Vagina (tissue), 2 donors: ENCODE measurements around the gene ZMAT2.

ENCODE experiments used
- POLR2A ChIP-seq, 2 donors: fragments of 450-650 bp; IDR thresholded peaks; one replicate each; pipeline ENCODE4 v1.6.1; 2017; ENCODE audit warnings: antibody characterized with exemption in 2 of 2, mild to moderate bottlenecking in 2 of 2, moderate library complexity in 2 of 2
- TF ChIP-seq, protein P1 (sequence below), 3 experiments: fragments of 450-650 bp in 2 of 3; fragments of 200-600 bp in 1 of 3; sonication (generic) in 1 of 3; IDR thresholded peaks; one replicate each; pipeline ENCODE4 v1.5.1; 2017 to 2019; ENCODE audit warnings: antibody characterized with exemption in 3 of 3, mild to moderate bottlenecking in 2 of 3, moderate library complexity in 2 of 3

DNA sequence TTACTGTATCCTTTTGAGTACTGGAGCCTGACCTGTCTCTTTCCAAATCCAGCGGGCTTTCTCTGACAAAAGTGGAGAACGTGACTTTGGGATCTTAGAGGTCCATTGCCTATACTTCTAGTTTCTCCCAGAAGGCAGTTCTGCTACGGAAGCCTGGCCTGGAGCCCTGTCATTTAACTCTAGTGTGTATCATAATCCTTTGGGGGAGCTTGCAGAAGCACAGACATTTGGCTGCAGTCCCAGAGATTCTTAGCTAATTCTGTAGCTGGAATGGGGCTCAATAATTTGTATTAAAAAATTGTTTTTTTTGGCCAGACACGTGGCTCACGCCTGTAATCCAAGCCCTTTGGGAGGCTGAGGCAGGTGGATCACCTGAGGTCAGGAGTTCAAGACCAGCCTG is 6.0 kb upstream of the ZMAT2 start:
- TF ChIP-seq, protein P1, sequence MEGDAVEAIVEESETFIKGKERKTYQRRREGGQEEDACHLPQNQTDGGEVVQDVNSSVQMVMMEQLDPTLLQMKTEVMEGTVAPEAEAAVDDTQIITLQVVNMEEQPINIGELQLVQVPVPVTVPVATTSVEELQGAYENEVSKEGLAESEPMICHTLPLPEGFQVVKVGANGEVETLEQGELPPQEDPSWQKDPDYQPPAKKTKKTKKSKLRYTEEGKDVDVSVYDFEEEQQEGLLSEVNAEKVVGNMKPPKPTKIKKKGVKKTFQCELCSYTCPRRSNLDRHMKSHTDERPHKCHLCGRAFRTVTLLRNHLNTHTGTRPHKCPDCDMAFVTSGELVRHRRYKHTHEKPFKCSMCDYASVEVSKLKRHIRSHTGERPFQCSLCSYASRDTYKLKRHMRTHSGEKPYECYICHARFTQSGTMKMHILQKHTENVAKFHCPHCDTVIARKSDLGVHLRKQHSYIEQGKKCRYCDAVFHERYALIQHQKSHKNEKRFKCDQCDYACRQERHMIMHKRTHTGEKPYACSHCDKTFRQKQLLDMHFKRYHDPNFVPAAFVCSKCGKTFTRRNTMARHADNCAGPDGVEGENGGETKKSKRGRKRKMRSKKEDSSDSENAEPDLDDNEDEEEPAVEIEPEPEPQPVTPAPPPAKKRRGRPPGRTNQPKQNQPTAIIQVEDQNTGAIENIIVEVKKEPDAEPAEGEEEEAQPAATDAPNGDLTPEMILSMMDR (IDR thresholded peaks at IDR 0.05): no peak
- no peak for TF ChIP-seq POLR2A (IDR thresholded peaks at IDR 0.05)
